ENCODE results near the gene DYNLRB2. TPM values are rescaled to one million over a fixed set of nuclear protein-coding genes. Genes with fewer than 3 reads are reported as not detected.

Gene DYNLRB2
- total RNA-seq, 1 experiment from 2014 or later: not detected

DNA sequence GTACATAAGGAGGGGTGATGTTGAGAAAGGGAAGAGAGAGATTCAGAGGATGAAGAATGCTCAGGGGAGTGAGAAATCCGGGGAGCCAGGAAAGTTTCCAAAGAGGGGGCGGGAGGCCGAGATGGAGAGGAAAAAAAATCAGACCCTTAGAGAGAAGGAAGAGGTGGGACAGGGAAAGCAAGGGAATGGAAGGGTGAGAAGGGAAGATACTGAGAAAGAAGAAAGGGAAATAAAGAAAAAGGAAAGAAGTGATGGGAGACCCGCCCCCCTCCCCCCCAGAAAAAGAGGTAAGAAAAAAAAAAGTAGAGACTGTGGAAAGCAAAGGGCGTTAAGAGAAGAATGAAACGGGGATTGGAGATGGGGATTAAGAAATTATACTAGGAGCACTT lies 507 bp downstream of the DYNLRB2 start:
- Histone ChIP-seq H3K4me3 (ENCODE audit: low read length) (peak overlapping the region; percentile 66; the same call in 1 of the 2 replicates), H4K20me1 (ENCODE audit: insufficient read depth, low read depth, low read length) (no peaks in the 10 kb centered on the region), H3K4me2 (ENCODE audit: low read depth, low read length, poor library complexity, severe bottlenecking) (peak overlapping the region; percentile 65), H3K27ac (ENCODE audit: low read length) (no peak overlapping the region), H3K27me3 (ENCODE audit: low read length) (no peaks in the 10 kb centered on the region), H2AFZ (ENCODE audit: low read length) (no peak overlapping the region; the same call in 1 of the 2 replicates), H3K9ac (ENCODE audit: low read length) (peak overlapping the region; percentile 40; the same call in 1 of the 2 replicates), H3K4me1 (ENCODE audit: low read length) (peaks cover 7% of the 10 kb centered on the region), H3K9me2 (replicated peaks; ENCODE audit: insufficient read depth, low read length) (no peaks in the 10 kb centered on the region), H3K79me2 (ENCODE audit: low read length) (no peaks in the 10 kb centered on the region), H3K36me3 (ENCODE audit: insufficient read depth, low read length) (no peaks in the 10 kb centered on the region), H3K9me3 (ENCODE audit: low read length) (no peaks in the 10 kb centered on the region)
- DNase-seq: no peak

DNA sequence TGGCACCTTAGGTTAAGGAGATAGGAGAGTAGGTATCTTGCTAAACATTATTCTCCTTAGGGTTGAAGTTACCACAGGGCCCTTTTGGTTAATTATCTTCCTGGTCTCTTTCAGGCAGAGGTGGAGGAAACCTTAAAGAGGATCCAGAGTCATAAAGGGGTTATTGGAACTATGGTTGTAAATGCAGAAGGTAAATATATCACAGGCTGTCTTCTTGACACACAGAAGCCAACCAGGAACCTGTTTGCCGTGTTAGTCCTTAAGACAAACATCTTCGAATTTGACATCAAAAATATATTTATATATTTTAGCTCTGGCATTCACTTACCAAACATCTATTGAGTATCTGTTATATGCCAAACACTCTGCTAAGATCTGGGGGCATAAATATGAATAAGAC lies 2.4 kb downstream of the DYNLRB2 start:
- Histone ChIP-seq H4K20me1 (ENCODE audit: insufficient read depth, low read depth, low read length) (no peaks in the 10 kb centered on the region), H2AFZ (ENCODE audit: low read length) (no peak overlapping the region), H3K27ac (ENCODE audit: low read length) (no peak overlapping the region), H3K36me3 (ENCODE audit: insufficient read depth, low read length) (no peaks in the 10 kb centered on the region), H3K27me3 (ENCODE audit: low read length) (no peaks in the 10 kb centered on the region), H3K9me2 (replicated peaks; ENCODE audit: insufficient read depth, low read length) (no peaks in the 10 kb centered on the region), H3K4me2 (ENCODE audit: low read depth, low read length, poor library complexity, severe bottlenecking) (no peak overlapping the region), H3K4me1 (ENCODE audit: low read length) (peaks cover 7% of the 10 kb centered on the region), H3K79me2 (ENCODE audit: low read length) (no peaks in the 10 kb centered on the region), H3K9me3 (ENCODE audit: low read length) (no peaks in the 10 kb centered on the region), H3K4me3 (ENCODE audit: low read length) (no peak overlapping the region), H3K9ac (ENCODE audit: low read length) (no peak overlapping the region)
- DNase-seq: no peak

DNA sequence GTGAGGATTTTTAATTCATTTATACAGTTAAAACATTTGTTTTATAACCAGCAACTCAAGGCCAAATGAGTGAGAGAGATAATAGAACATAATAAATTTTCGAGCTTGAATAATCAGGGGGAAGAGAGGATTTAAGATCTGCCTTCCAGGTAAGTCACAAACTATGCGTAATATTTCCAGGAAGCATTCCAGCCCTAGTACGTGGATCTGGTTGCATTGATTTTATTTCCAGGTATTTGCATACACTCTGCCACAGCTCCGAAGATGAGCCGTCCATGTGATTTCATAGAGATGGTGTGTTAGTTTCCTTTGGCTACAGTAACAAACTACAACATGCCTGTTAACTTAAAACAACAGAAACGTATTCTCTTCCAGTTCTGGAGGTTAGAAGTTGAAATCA lies 3.5 kb downstream of the DYNLRB2 start:
- no peaks in the 10 kb centered on the region for H3K9me3 ChIP-seq (ENCODE audit: low read length)
- H3K4me1 ChIP-seq (ENCODE audit: low read length): peaks cover 7% of the 10 kb centered on the region
- no peaks in the 10 kb centered on the region for H3K79me2 ChIP-seq (ENCODE audit: low read length)
- H3K9ac ChIP-seq (ENCODE audit: low read length): no peak overlapping the region
- DNase-seq: no peak
- H4K20me1 ChIP-seq (ENCODE audit: insufficient read depth, low read depth, low read length): no peaks in the 10 kb centered on the region
- no peak overlapping the region for H2AFZ ChIP-seq (ENCODE audit: low read length)
- no peaks in the 10 kb centered on the region for H3K9me2 ChIP-seq (replicated peaks; ENCODE audit: insufficient read depth, low read length)
- no peak overlapping the region for H3K27ac ChIP-seq (ENCODE audit: low read length)
- no peaks in the 10 kb centered on the region for H3K27me3 ChIP-seq (ENCODE audit: low read length)
- no peak overlapping the region for H3K4me3 ChIP-seq (ENCODE audit: low read length)
- H3K4me2 ChIP-seq (ENCODE audit: low read depth, low read length, poor library complexity, severe bottlenecking): no peak overlapping the region
- H3K36me3 ChIP-seq (ENCODE audit: insufficient read depth, low read length): no peaks in the 10 kb centered on the region

DNA sequence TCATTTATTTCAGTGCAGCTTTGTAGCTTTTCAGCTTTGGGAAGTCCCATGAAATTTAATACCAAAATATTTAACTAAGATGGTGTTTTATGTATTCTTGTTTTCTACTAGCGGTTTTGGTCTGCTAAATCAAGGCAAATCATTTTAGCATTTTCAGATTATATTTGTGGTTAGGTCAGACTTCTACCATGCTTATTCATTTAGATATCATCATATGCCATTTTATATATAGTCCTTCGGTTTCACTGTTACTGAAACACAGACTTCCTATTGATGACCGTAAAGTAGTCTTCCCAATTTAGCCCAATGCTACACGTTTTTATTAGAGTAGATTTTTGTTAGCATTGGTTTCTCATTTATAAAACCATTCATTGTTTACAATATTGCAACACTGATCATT lies 5.5 kb downstream of the DYNLRB2 start:
- H3K4me2 ChIP-seq (ENCODE audit: low read depth, low read length, poor library complexity, severe bottlenecking): no peak overlapping the region
- no peak overlapping the region for H3K4me3 ChIP-seq (ENCODE audit: low read length)
- DNase-seq: no peak
- H3K36me3 ChIP-seq (ENCODE audit: insufficient read depth, low read length): no peaks in the 10 kb centered on the region
- no peak overlapping the region for H3K9ac ChIP-seq (ENCODE audit: low read length)
- H3K27ac ChIP-seq (ENCODE audit: low read length): no peak overlapping the region
- no peaks in the 10 kb centered on the region for H3K79me2 ChIP-seq (ENCODE audit: low read length)
- H3K9me2 ChIP-seq (replicated peaks; ENCODE audit: insufficient read depth, low read length): no peaks in the 10 kb centered on the region
- H3K4me1 ChIP-seq (ENCODE audit: low read length): no peaks in the 10 kb centered on the region
- H3K27me3 ChIP-seq (ENCODE audit: low read length): no peaks in the 10 kb centered on the region
- no peaks in the 10 kb centered on the region for H4K20me1 ChIP-seq (ENCODE audit: insufficient read depth, low read depth, low read length)
- H3K9me3 ChIP-seq (ENCODE audit: low read length): no peaks in the 10 kb centered on the region
- no peak overlapping the region for H2AFZ ChIP-seq (ENCODE audit: low read length)

DNA sequence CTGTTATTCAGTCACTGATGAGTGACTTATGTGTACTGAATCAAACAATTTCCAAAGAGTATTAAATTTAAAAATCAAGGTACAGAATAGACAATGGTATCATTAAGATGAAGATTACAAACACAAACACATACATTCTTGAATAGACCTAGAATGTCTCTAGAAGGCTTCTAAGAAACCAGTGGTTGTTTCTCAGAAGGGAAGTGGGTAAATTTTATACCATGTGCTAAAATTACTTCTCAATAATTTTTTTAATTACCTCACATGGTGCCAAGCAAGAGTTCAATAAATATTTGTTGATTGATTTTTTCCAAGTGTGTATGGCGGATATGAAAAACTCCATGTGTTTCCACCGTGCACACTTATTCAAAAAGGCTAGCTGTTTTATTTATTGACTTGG lies 6.4 kb downstream of the DYNLRB2 start:
- no peaks in the 10 kb centered on the region for H3K79me2 ChIP-seq (ENCODE audit: low read length)
- no peak overlapping the region for H3K9ac ChIP-seq (ENCODE audit: low read length)
- H3K4me1 ChIP-seq (ENCODE audit: low read length): no peaks in the 10 kb centered on the region
- no peak overlapping the region for H2AFZ ChIP-seq (ENCODE audit: low read length)
- no peaks in the 10 kb centered on the region for H4K20me1 ChIP-seq (ENCODE audit: insufficient read depth, low read depth, low read length)
- DNase-seq: no peak
- H3K9me3 ChIP-seq (ENCODE audit: low read length): no peaks in the 10 kb centered on the region
- no peak overlapping the region for H3K4me2 ChIP-seq (ENCODE audit: low read depth, low read length, poor library complexity, severe bottlenecking)
- no peaks in the 10 kb centered on the region for H3K36me3 ChIP-seq (ENCODE audit: insufficient read depth, low read length)
- no peak overlapping the region for H3K27ac ChIP-seq (ENCODE audit: low read length)
- no peak overlapping the region for H3K4me3 ChIP-seq (ENCODE audit: low read length)
- no peaks in the 10 kb centered on the region for H3K9me2 ChIP-seq (replicated peaks; ENCODE audit: insufficient read depth, low read length)
- no peaks in the 10 kb centered on the region for H3K27me3 ChIP-seq (ENCODE audit: low read length)

DNA sequence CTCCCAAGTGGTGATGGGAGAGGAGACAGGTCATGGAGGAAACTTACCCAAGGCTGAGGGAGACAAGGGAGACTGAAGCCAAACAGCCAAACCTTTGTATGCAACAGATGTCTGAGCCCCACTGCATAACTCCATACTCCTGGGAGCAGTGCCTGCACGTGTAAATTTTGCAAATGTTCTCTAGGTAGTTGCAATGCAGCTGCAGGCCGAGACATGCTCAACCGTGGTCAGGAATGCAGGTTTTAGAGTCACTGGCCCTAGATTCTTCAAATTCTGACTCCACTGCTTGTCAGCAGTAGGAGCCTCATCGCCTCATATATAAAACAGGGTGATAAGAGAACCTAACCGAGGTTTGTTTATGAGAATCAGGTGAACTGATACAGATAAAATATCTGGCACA lies 11.5 kb downstream of the DYNLRB2 start:
- DNase-seq: no peak
- H3K27ac ChIP-seq (ENCODE audit: low read length): no peak overlapping the region
- H3K36me3 ChIP-seq (ENCODE audit: insufficient read depth, low read length): no peaks in the 10 kb centered on the region
- H2AFZ ChIP-seq (ENCODE audit: low read length): no peak overlapping the region
- no peak overlapping the region for H3K9ac ChIP-seq (ENCODE audit: low read length)
- H4K20me1 ChIP-seq (ENCODE audit: insufficient read depth, low read depth, low read length): no peaks in the 10 kb centered on the region
- no peaks in the 10 kb centered on the region for H3K27me3 ChIP-seq (ENCODE audit: low read length)
- H3K4me2 ChIP-seq (ENCODE audit: low read depth, low read length, poor library complexity, severe bottlenecking): no peak overlapping the region
- H3K79me2 ChIP-seq (ENCODE audit: low read length): no peaks in the 10 kb centered on the region
- no peaks in the 10 kb centered on the region for H3K4me1 ChIP-seq (ENCODE audit: low read length)
- no peaks in the 10 kb centered on the region for H3K9me3 ChIP-seq (ENCODE audit: low read length)
- no peak overlapping the region for H3K4me3 ChIP-seq (ENCODE audit: low read length)
- H3K9me2 ChIP-seq (replicated peaks; ENCODE audit: insufficient read depth, low read length): no peaks in the 10 kb centered on the region

DNA sequence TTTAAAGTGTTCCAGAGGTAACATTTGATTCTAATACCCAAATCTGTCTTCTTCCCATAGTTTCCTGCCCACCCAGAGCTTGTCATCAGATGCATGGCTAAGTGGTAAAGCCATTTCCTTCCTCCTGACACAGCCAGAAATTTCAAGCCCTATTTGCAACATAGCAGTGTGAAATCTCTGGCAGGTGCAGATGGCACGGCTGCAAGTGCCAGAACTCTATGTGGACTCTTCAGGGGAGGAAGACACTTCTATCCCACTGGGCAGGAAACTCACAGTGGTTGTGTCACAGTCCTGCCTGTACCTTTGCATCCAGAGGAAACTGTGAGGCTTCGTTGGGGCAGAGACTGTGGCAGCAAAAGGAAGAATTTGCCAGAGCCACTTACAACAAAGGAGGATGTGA lies 13.2 kb downstream of the DYNLRB2 start:
- Histone ChIP-seq H3K36me3 (ENCODE audit: insufficient read depth, low read length) (no peaks in the 10 kb centered on the region), H2AFZ (ENCODE audit: low read length) (no peak overlapping the region), H3K9me2 (replicated peaks; ENCODE audit: insufficient read depth, low read length) (no peaks in the 10 kb centered on the region), H3K4me2 (ENCODE audit: low read depth, low read length, poor library complexity, severe bottlenecking) (no peak overlapping the region), H3K4me3 (ENCODE audit: low read length) (no peak overlapping the region), H3K4me1 (ENCODE audit: low read length) (no peaks in the 10 kb centered on the region), H3K27me3 (ENCODE audit: low read length) (no peaks in the 10 kb centered on the region), H3K27ac (ENCODE audit: low read length) (no peak overlapping the region), H3K9me3 (ENCODE audit: low read length) (no peaks in the 10 kb centered on the region), H3K79me2 (ENCODE audit: low read length) (no peaks in the 10 kb centered on the region), H4K20me1 (ENCODE audit: insufficient read depth, low read depth, low read length) (no peaks in the 10 kb centered on the region), H3K9ac (ENCODE audit: low read length) (no peak overlapping the region)
- DNase-seq: no peak

DNA sequence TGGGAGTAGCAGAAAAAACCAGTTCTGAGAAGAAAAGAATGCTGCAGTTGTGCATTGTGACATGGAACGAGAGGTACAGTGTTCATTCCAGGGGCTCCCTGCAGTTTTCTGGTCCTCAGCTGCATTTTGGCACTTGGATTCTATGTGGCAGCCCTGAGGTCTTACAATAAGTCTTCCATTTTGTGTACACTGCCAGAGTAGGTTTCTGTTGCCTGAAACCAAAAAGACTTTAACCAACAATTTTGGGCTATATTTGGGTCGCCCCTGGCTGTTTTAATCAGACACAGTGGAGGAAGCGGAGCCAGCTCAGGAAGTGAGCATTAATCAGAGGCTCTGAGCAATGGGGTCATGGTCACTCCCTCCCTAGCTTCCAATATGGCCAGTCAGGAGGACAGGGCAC lies 15.7 kb downstream of the DYNLRB2 start:
- Histone ChIP-seq H3K9ac (ENCODE audit: low read length) (no peak overlapping the region), H3K4me2 (ENCODE audit: low read depth, low read length, poor library complexity, severe bottlenecking) (no peak overlapping the region), H3K36me3 (ENCODE audit: insufficient read depth, low read length) (no peaks in the 10 kb centered on the region), H3K4me1 (ENCODE audit: low read length) (no peaks in the 10 kb centered on the region), H3K9me3 (ENCODE audit: low read length) (no peaks in the 10 kb centered on the region), H3K4me3 (ENCODE audit: low read length) (no peak overlapping the region), H3K27ac (ENCODE audit: low read length) (no peak overlapping the region), H4K20me1 (ENCODE audit: insufficient read depth, low read depth, low read length) (no peaks in the 10 kb centered on the region), H3K79me2 (ENCODE audit: low read length) (no peaks in the 10 kb centered on the region), H3K9me2 (replicated peaks; ENCODE audit: insufficient read depth, low read length) (no peaks in the 10 kb centered on the region), H2AFZ (ENCODE audit: low read length) (no peak overlapping the region), H3K27me3 (ENCODE audit: low read length) (no peaks in the 10 kb centered on the region)
- DNase-seq: no peak

DNA sequence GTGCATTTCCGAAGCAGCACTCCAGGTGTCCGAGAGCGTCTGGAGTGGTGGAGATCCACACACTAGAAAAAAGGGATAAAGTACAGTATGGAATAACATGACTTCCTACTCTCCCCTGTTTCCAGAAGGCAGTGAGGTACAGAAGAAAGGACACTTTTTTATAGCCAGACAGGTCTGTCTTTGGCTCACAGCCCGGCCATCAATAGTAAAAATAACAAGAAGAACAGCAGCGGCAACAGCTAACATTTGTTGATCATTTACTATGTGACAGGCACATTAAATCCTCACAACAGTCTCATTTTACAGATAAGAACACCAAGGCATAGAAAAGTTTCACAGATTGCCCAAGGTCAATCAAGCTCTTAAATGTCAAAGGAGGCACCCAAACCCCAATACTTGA lies 16.2 kb downstream of the DYNLRB2 start:
- H3K4me3 ChIP-seq (ENCODE audit: low read length): no peak overlapping the region
- no peaks in the 10 kb centered on the region for H3K9me3 ChIP-seq (ENCODE audit: low read length)
- H3K27me3 ChIP-seq (ENCODE audit: low read length): no peaks in the 10 kb centered on the region
- no peaks in the 10 kb centered on the region for H3K36me3 ChIP-seq (ENCODE audit: insufficient read depth, low read length)
- H3K4me1 ChIP-seq (ENCODE audit: low read length): no peaks in the 10 kb centered on the region
- no peak for DNase-seq
- no peak overlapping the region for H3K9ac ChIP-seq (ENCODE audit: low read length)
- no peaks in the 10 kb centered on the region for H3K9me2 ChIP-seq (replicated peaks; ENCODE audit: insufficient read depth, low read length)
- no peaks in the 10 kb centered on the region for H3K79me2 ChIP-seq (ENCODE audit: low read length)
- no peaks in the 10 kb centered on the region for H4K20me1 ChIP-seq (ENCODE audit: insufficient read depth, low read depth, low read length)
- H3K27ac ChIP-seq (ENCODE audit: low read length): no peak overlapping the region
- H2AFZ ChIP-seq (ENCODE audit: low read length): no peak overlapping the region
- H3K4me2 ChIP-seq (ENCODE audit: low read depth, low read length, poor library complexity, severe bottlenecking): no peak overlapping the region

Measured in Karpas-422 (cell line).